GM12874 (cell line): ENCODE results near the gene MRPL53.

ENCODE experiments used
- CTCF ChIP-seq: IDR thresholded peaks from 2 replicates; pipeline ENCODE4 v1.5.1; 2011; ENCODE audit warnings: low read depth, mild to moderate bottlenecking, control low read depth, low read length, moderate library complexity; ENCODE audit not compliant: insufficient read depth

The MRPL53 gene

GRCh38 chr2:74436111-74436805 lies 36.2 kb downstream of the MRPL53 start:
- TF ChIP-seq CTCF = no peak

GRCh38 chr2:74430502-74430901 lies 42.0 kb downstream of the MRPL53 start:
- no peak for TF ChIP-seq CTCF

- TF ChIP-seq CTCF = no peak
These were observed 42.7 kb downstream of the MRPL53 start for GRCh38 chr2:74429487-74430451.

- TF ChIP-seq CTCF = no peak
These were observed 43.8 kb downstream of the MRPL53 start for GRCh38 chr2:74428675-74429074.

- TF ChIP-seq CTCF = no peak
These were observed 44.9 kb downstream of the MRPL53 start for GRCh38 chr2:74427551-74427950.

- no peak for TF ChIP-seq CTCF
These were observed 46.2 kb downstream of the MRPL53 start for GRCh38 chr2:74426181-74426758.

- TF ChIP-seq CTCF = no peak
These were observed 47.0 kb downstream of the MRPL53 start for GRCh38 chr2:74425523-74425922.
